Measurements from ENCODE around the gene GBA3.
A peak's percentile ranks its signal among the peaks of the same experiment; 100 is the strongest.

The GBA3 gene

DNA sequence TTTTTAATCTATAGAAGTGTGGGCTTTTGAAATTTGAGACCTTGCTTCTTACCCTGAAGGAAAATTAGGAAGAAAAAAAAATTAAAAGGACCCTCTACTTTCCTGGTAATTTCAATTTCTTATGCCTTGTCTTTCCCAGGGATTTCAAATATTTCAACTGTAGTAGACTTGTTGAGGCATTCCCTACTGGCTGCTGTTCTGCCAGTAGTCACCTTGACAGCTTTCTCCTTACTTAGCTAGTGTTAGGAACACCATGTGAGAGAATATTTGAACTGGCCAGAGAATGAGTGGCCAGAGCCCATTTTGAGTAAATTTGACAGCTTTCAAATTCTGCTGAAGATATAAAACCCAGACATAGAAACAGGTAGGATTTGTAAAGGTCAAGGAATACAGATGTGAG, 24.0 kb upstream of the GBA3 start:
- H3K4me1 ChIP-seq (ENCODE audit: low read length) = peaks cover 7% of the 10 kb centered on the region
- no peak overlapping the region for H3K9ac ChIP-seq (ENCODE audit: low read length)
- no peak for DNase-seq
- peak overlapping the region; percentile 18 for H3K4me2 ChIP-seq (ENCODE audit: low read depth, low read length)
- no peaks in the 10 kb centered on the region for H3K79me2 ChIP-seq (ENCODE audit: low read length)
- no peaks in the 10 kb centered on the region for H3K9me2 ChIP-seq (replicated peaks; ENCODE audit: insufficient read depth, low read length)
- no peak overlapping the region for H3K4me3 ChIP-seq (ENCODE audit: low read length)
- H3K27ac ChIP-seq (ENCODE audit: low read length) = no peak overlapping the region
- no peak for TF ChIP-seq EZH2 (optimal IDR thresholded peaks at IDR 0.05; ENCODE audit: low read depth, low read length)
- no peak for TF ChIP-seq EZH2phosphoT487 (IDR thresholded peaks at IDR 0.05; ENCODE audit: low read length)
- TF ChIP-seq, protein P1, sequence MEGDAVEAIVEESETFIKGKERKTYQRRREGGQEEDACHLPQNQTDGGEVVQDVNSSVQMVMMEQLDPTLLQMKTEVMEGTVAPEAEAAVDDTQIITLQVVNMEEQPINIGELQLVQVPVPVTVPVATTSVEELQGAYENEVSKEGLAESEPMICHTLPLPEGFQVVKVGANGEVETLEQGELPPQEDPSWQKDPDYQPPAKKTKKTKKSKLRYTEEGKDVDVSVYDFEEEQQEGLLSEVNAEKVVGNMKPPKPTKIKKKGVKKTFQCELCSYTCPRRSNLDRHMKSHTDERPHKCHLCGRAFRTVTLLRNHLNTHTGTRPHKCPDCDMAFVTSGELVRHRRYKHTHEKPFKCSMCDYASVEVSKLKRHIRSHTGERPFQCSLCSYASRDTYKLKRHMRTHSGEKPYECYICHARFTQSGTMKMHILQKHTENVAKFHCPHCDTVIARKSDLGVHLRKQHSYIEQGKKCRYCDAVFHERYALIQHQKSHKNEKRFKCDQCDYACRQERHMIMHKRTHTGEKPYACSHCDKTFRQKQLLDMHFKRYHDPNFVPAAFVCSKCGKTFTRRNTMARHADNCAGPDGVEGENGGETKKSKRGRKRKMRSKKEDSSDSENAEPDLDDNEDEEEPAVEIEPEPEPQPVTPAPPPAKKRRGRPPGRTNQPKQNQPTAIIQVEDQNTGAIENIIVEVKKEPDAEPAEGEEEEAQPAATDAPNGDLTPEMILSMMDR (IDR thresholded peaks at IDR 0.05; ENCODE audit: low read length) = no peak
- H3K36me3 ChIP-seq (replicated peaks; ENCODE audit: insufficient read depth, low read length) = no peaks in the 10 kb centered on the region
- H3F3A ChIP-seq (ENCODE audit: insufficient read depth, low read length) = no peaks in the 10 kb centered on the region
- H3K27me3 ChIP-seq (replicated peaks; ENCODE audit: insufficient read depth, low read length) = no peaks in the 10 kb centered on the region
- no peaks in the 10 kb centered on the region for H4K20me1 ChIP-seq (ENCODE audit: insufficient read depth, low read length)
- no peak overlapping the region for H2AFZ ChIP-seq (ENCODE audit: low read length)
- no peaks in the 10 kb centered on the region for H3K9me3 ChIP-seq (replicated peaks; ENCODE audit: insufficient read depth, low read length)

DNA sequence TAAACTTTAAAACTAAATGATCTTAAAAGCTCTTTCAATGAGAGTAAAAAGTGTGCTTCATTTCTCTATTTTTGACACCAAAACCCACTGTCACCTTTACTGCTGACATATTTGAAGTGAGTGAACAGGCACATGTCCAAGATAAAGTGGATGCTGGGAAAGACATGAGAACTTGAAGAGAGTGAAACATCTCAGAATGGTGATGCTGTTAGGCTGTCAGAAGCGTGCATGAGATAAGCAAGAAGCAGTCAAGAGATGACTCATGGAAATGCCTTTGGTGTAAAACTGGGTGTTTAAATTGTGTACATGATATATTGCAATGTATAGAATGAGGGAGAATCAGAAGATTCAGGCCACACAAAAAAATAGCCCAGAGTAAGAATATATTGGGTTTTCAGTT, 21.8 kb upstream of the GBA3 start:
- Histone ChIP-seq H3K27ac (ENCODE audit: low read length) (no peak overlapping the region), H3K4me3 (ENCODE audit: low read length) (no peak overlapping the region), H4K20me1 (ENCODE audit: insufficient read depth, low read length) (no peaks in the 10 kb centered on the region), H3K79me2 (ENCODE audit: low read length) (no peaks in the 10 kb centered on the region), H3K9ac (ENCODE audit: low read length) (no peak overlapping the region), H2AFZ (ENCODE audit: low read length) (no peak overlapping the region), H3K36me3 (replicated peaks; ENCODE audit: insufficient read depth, low read length) (no peaks in the 10 kb centered on the region), H3F3A (ENCODE audit: insufficient read depth, low read length) (no peaks in the 10 kb centered on the region), H3K27me3 (replicated peaks; ENCODE audit: insufficient read depth, low read length) (no peaks in the 10 kb centered on the region), H3K4me1 (ENCODE audit: low read length) (peaks cover 7% of the 10 kb centered on the region), H3K9me3 (replicated peaks; ENCODE audit: insufficient read depth, low read length) (no peaks in the 10 kb centered on the region), H3K9me2 (replicated peaks; ENCODE audit: insufficient read depth, low read length) (no peaks in the 10 kb centered on the region), H3K4me2 (ENCODE audit: low read depth, low read length) (no peak overlapping the region)
- no peak for DNase-seq
- TF ChIP-seq EZH2 (optimal IDR thresholded peaks at IDR 0.05; ENCODE audit: low read depth, low read length) (no peak), EZH2phosphoT487 (IDR thresholded peaks at IDR 0.05; ENCODE audit: low read length) (no peak)
- TF ChIP-seq, protein P1 (IDR thresholded peaks at IDR 0.05; ENCODE audit: low read length) = no peak

DNA sequence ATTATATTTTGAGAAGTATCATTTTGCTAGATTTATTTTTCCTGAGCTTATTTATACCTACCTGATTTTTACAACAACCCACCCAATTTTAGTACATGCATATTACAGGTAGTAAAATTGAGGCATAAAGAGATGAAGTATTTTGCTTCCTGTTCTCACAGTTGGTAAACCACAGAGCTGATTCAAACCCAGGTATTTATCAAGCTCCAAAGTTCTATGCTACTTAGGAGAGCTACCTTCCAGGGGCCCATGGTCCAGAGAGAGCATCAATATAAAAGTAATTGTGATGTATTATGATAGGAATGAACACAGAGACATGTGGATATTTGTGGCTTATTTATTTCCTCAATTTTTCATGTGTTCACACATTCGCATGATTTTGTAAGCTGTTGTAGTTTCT, 20.2 kb upstream of the GBA3 start:
- TF ChIP-seq, protein P1 (IDR thresholded peaks at IDR 0.05; ENCODE audit: low read length) = no peak
- TF ChIP-seq EZH2phosphoT487 (IDR thresholded peaks at IDR 0.05; ENCODE audit: low read length) (no peak), EZH2 (optimal IDR thresholded peaks at IDR 0.05; ENCODE audit: low read depth, low read length) (no peak)
- Histone ChIP-seq H3K9me2 (replicated peaks; ENCODE audit: insufficient read depth, low read length) (no peaks in the 10 kb centered on the region), H3K36me3 (replicated peaks; ENCODE audit: insufficient read depth, low read length) (no peaks in the 10 kb centered on the region), H3F3A (ENCODE audit: insufficient read depth, low read length) (no peaks in the 10 kb centered on the region), H3K79me2 (ENCODE audit: low read length) (no peaks in the 10 kb centered on the region), H3K9me3 (replicated peaks; ENCODE audit: insufficient read depth, low read length) (no peaks in the 10 kb centered on the region), H3K27me3 (replicated peaks; ENCODE audit: insufficient read depth, low read length) (no peaks in the 10 kb centered on the region), H3K4me1 (ENCODE audit: low read length) (peaks cover 7% of the 10 kb centered on the region), H3K4me3 (ENCODE audit: low read length) (no peak overlapping the region), H2AFZ (ENCODE audit: low read length) (no peak overlapping the region), H3K4me2 (ENCODE audit: low read depth, low read length) (no peak overlapping the region), H3K9ac (ENCODE audit: low read length) (no peak overlapping the region), H3K27ac (ENCODE audit: low read length) (no peak overlapping the region), H4K20me1 (ENCODE audit: insufficient read depth, low read length) (no peaks in the 10 kb centered on the region)
- DNase-seq = no peak
